ENCODE data around the gene OR1I1. TPM values are rescaled to one million over a fixed set of nuclear protein-coding genes. Genes with fewer than 3 reads are reported as not detected.
A peak's percentile ranks its signal among the peaks of the same experiment; 100 is the strongest.

OR1I1 gene
- total RNA-seq, 1 experiment from 2014 or later: not detected

DNA sequence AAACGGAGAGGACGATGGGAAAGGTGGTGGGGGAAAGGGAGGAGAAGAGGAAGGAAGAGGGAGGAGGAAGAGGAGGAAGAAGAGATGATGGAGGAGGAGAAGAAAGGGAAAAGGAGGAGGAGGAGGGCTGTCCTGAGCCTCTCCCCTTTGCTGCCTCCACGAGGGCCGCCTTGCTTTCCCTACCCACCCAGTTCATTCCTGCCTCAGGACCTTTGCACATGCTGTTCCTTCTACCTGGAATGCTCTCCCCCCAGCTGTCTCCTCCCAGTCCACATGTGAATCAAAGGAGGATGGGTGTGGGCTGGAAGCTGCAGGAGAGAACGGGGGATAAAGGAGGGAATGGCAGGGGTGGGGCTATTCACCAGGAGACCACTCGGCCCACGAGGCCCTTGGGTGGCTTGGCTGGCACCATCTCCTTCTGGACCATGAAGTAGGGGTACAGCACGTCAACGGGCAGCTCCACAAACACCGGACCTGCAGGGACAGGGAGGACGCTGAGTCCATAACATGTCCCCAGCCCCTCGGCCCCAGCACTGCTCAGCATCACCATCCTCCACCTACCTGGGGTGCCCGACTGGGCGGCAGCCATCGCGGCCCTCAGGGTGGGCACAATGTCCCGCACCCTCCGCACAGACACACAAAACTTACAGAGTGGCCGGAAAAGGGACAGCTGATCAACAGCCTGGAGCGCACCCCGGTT is 40.5 kb downstream of the OR1I1 start:
- no peak overlapping the region for H3K27ac Mint-ChIP-seq (ENCODE audit: unreplicated experiment)
- DNase-seq: no peak
- intact Hi-C loops (cut with micrococcal nuclease; ENCODE audit: unreplicated experiment): no loop called here
- H3K4me3 Mint-ChIP-seq (ENCODE audit: low read depth, unreplicated experiment): no peak overlapping the region
- H3K9me3 Mint-ChIP-seq (ENCODE audit: low read depth, unreplicated experiment): no peaks in the 10 kb centered on the region
- H3K4me1 Mint-ChIP-seq (ENCODE audit: low read depth, unreplicated experiment): no peaks in the 10 kb centered on the region
- CTCF ChIA-PET: no interaction called here
- BruUV-seq (replicated peaks): TSS peak; percentile 2
- H3K36me3 Mint-ChIP-seq (ENCODE audit: insufficient read depth, unreplicated experiment): peaks cover 31% of the 10 kb centered on the region
- no peaks in the 10 kb centered on the region for H3K27me3 Mint-ChIP-seq (ENCODE audit: unreplicated experiment)
- TF ChIP-seq, protein P1, sequence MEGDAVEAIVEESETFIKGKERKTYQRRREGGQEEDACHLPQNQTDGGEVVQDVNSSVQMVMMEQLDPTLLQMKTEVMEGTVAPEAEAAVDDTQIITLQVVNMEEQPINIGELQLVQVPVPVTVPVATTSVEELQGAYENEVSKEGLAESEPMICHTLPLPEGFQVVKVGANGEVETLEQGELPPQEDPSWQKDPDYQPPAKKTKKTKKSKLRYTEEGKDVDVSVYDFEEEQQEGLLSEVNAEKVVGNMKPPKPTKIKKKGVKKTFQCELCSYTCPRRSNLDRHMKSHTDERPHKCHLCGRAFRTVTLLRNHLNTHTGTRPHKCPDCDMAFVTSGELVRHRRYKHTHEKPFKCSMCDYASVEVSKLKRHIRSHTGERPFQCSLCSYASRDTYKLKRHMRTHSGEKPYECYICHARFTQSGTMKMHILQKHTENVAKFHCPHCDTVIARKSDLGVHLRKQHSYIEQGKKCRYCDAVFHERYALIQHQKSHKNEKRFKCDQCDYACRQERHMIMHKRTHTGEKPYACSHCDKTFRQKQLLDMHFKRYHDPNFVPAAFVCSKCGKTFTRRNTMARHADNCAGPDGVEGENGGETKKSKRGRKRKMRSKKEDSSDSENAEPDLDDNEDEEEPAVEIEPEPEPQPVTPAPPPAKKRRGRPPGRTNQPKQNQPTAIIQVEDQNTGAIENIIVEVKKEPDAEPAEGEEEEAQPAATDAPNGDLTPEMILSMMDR (IDR thresholded peaks at IDR 0.05; ENCODE audit: unreplicated experiment): no peak

GRCh38 chr19:15123031-15123890 is 41.2 kb downstream of the OR1I1 start:
- CTCF ChIA-PET: no interaction called here
- BruUV-seq (replicated peaks): no TSS peak
- H3K27ac Mint-ChIP-seq (ENCODE audit: unreplicated experiment): no peak overlapping the region
- H3K4me1 Mint-ChIP-seq (ENCODE audit: low read depth, unreplicated experiment): no peaks in the 10 kb centered on the region
- DNase-seq: no peak
- no peaks in the 10 kb centered on the region for H3K27me3 Mint-ChIP-seq (ENCODE audit: unreplicated experiment)
- TF ChIP-seq, protein P1 (IDR thresholded peaks at IDR 0.05; ENCODE audit: unreplicated experiment): no peak
- peaks cover 30% of the 10 kb centered on the region for H3K36me3 Mint-ChIP-seq (ENCODE audit: insufficient read depth, unreplicated experiment)
- H3K4me3 Mint-ChIP-seq (ENCODE audit: low read depth, unreplicated experiment): no peak overlapping the region
- no peaks in the 10 kb centered on the region for H3K9me3 Mint-ChIP-seq (ENCODE audit: low read depth, unreplicated experiment)
- intact Hi-C loops (cut with micrococcal nuclease; ENCODE audit: unreplicated experiment): no loop called here

GRCh38 chr19:15123900-15124299 is 41.9 kb downstream of the OR1I1 start:
- no peaks in the 10 kb centered on the region for H3K4me1 Mint-ChIP-seq (ENCODE audit: low read depth, unreplicated experiment)
- no peak for DNase-seq
- peak overlapping the region; percentile 89 for H3K4me3 Mint-ChIP-seq (ENCODE audit: low read depth, unreplicated experiment)
- peaks cover 24% of the 10 kb centered on the region for H3K36me3 Mint-ChIP-seq (ENCODE audit: insufficient read depth, unreplicated experiment)
- H3K27me3 Mint-ChIP-seq (ENCODE audit: unreplicated experiment): no peaks in the 10 kb centered on the region
- H3K9me3 Mint-ChIP-seq (ENCODE audit: low read depth, unreplicated experiment): no peaks in the 10 kb centered on the region
- BruUV-seq (replicated peaks): no TSS peak
- intact Hi-C loops (cut with micrococcal nuclease; ENCODE audit: unreplicated experiment): no loop called here
- TF ChIP-seq, protein P1 (IDR thresholded peaks at IDR 0.05; ENCODE audit: unreplicated experiment): no peak
- CTCF ChIA-PET: interaction anchor here (1.1 kb wide), 1 partner anchor 32 kb away, joined by 6 read pairs; no protein-coding TSS in a partner anchor
- H3K27ac Mint-ChIP-seq (ENCODE audit: unreplicated experiment): peak overlapping the region; percentile 95

DNA sequence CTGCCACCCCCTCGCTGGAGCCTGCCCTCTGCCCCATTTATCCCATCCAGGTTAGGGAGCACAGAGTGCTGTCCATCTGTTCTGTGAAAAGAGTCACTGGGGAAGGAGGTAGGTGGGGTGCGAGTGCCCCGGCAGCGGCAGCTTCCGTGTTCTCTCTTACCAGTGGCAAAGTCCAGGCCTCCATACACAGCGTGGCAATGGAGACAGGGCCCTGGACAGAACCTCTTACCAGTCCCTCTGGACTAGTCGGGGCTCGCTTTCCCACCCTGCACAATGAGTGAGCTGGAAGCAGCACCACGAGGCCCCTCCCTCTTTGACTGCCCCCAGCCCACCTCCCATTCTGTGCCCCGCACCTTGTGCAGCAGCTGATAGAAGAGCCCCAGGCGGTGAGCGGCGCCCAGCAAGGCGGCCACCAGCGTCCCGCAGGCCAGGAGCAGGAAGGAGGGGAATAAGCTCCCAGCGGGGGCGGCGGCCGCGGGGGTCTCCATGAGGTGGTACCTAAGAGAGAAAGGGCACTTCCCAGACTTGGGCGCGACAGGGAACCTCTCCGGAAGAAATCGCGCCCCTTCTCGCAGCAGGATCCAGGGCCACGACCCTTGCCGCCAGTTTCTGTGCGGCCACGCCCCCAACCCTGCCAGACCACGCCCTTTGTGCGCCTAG is 42.7 kb downstream of the OR1I1 start:
- CTCF ChIA-PET: interaction anchor here (1.1 kb wide), 1 partner anchor 33 kb away, joined by 6 read pairs; no protein-coding TSS in a partner anchor
- peak; percentile 6 for DNase-seq
- Mint-ChIP-seq H3K9me3 (ENCODE audit: low read depth, unreplicated experiment) (no peaks in the 10 kb centered on the region), H3K4me1 (ENCODE audit: low read depth, unreplicated experiment) (no peaks in the 10 kb centered on the region), H3K36me3 (ENCODE audit: insufficient read depth, unreplicated experiment) (peaks cover 24% of the 10 kb centered on the region), H3K27me3 (ENCODE audit: unreplicated experiment) (no peaks in the 10 kb centered on the region), H3K4me3 (ENCODE audit: low read depth, unreplicated experiment) (peak overlapping the region; percentile 89), H3K27ac (ENCODE audit: unreplicated experiment) (peak overlapping the region; percentile 95)
- intact Hi-C loops (cut with micrococcal nuclease; ENCODE audit: unreplicated experiment): loop anchor here (1.0 kb wide), 1 partner anchor 26 kb away; no protein-coding TSS in a partner anchor
- TF ChIP-seq, protein P1 (IDR thresholded peaks at IDR 0.05; ENCODE audit: unreplicated experiment): no peak
- BruUV-seq (replicated peaks): no TSS peak

Data from Calu3 (cell line).